HEK293 (cell line): ENCODE data around the gene POLD4.

Source experiments
- CTCF ChIP-seq: fragments of 450-650 bp; formaldehyde crosslinking; IDR thresholded peaks from 2 replicates; pipeline ENCODE4 v1.5.1; 2016; ENCODE audit warnings: missing biosample characterization, missing genetic modification characterization
- ELK4 ChIP-seq: IDR thresholded peaks from 2 replicates; pipeline ENCODE4 v1.6.1; 2011; ENCODE audit warnings: mild to moderate bottlenecking, low read depth, low read length, borderline replicate concordance
- GLI4 ChIP-seq: fragments of 450-650 bp; formaldehyde crosslinking; IDR thresholded peaks from 2 replicates; pipeline ENCODE4 v1.5.1; 2016; ENCODE audit warnings: missing biosample characterization, missing genetic modification characterization
- KLF16 ChIP-seq: fragments of 450-650 bp; formaldehyde crosslinking; IDR thresholded peaks from 2 replicates; pipeline ENCODE4 v1.5.1; 2017; ENCODE audit warnings: missing biosample characterization, missing genetic modification characterization
- REST ChIP-seq: fragments of 450-650 bp; formaldehyde crosslinking; IDR thresholded peaks from 2 replicates; pipeline ENCODE4 v1.5.1; 2016; ENCODE audit warnings: missing biosample characterization, missing genetic modification characterization
- ZBTB10 ChIP-seq: fragments of 450-650 bp; formaldehyde crosslinking; IDR thresholded peaks from 2 replicates; pipeline ENCODE4 v1.5.1; 2016; ENCODE audit warnings: missing biosample characterization, missing genetic modification characterization
- ZBTB20 ChIP-seq: fragments of 450-650 bp; formaldehyde crosslinking; IDR thresholded peaks from 2 replicates; pipeline ENCODE4 v1.5.1; 2016; ENCODE audit warnings: missing biosample characterization, missing genetic modification characterization
- ZNF76 ChIP-seq: fragments of 450-650 bp; formaldehyde crosslinking; IDR thresholded peaks from 2 replicates; pipeline ENCODE4; 2016; ENCODE audit warnings: low read depth, missing biosample characterization, missing genetic modification characterization, borderline replicate concordance

- no peak for TF ChIP-seq CTCF (tag by site-specific recombination)
- TF ChIP-seq ELK4, result no peak
- TF ChIP-seq ZNF76 (tag by site-specific recombination), result no peak
- TF ChIP-seq ZBTB10 (tag by site-specific recombination), result no peak
- no peak for TF ChIP-seq GLI4 (tag by site-specific recombination)
- no peak for TF ChIP-seq REST (tag by site-specific recombination)
- TF ChIP-seq ZBTB20 (tag by site-specific recombination), result 0 out of 2 replicates have a peak, but pooled peaks have one; percentile 9
- TF ChIP-seq KLF16, result no peak
Observed at GRCh38 chr11:67302571-67303131, 50.7 kb downstream of the POLD4 start.
